Ovary (tissue), 3 donors: ENCODE results near the gene WDR93.

Source experiments
- CTCF ChIP-seq, 3 donors: fragments of 450-650 bp in 2 of 3; fragments of 200-600 bp in 1 of 3; IDR thresholded peaks; one replicate each; pipeline versions ENCODE4 v1.5.1 to v1.8.0; 2016 to 2022; ENCODE audit warnings: antibody characterized with exemption in 3 of 3, mild to moderate bottlenecking in 1 of 3
- POLR2A ChIP-seq: fragments of 450-650 bp; IDR thresholded peaks from one replicate; pipeline ENCODE4 v1.6.1; 2017; ENCODE audit warnings: antibody characterized with exemption, mild to moderate bottlenecking, moderate library complexity
- donor health status: DM: no; HTN: no; CAD: no.

DNA sequence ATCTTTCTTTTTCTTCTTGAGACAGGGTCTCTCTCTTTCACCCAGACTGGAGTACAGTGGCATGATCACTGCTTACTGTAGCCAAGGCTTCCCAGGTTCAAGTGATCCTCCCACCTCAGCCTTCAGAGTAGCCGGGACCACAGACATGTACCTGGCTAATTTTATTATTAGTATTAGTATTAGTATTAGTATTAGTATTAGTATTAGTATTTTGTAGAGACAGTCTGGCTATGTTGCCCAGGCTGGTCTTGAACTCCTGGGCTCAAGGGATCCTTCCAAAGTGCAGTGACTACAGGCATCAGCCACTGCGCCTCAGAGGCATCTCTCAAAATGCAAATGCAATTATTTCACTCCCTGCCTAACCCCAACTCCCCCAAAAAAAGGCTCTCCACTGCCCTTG, 37.0 kb upstream of the WDR93 start:
- TF ChIP-seq POLR2A = no peak
- no peak for TF ChIP-seq CTCF (IDR thresholded peaks at IDR 0.05)
